HG02938 (cell line): Measurements from ENCODE around the gene KIF14.

Experiments
- ATAC-seq: cut with Tn5 transposase; IDR thresholded peaks from one replicate; pipeline ENCODE4 v1.9.1; 2021; ENCODE audit warnings: mild to moderate bottlenecking, moderate library complexity; ENCODE audit not compliant: unreplicated experiment

Gene KIF14

GRCh38 chr1:200620273-200621131, at the start of gene KIF14:
Gene KIF14, minus strand, starts transcription at chr1:200620751. Its CDS starts 2,028 bp downstream, at chr1:200618723.
- ATAC-seq = peak; percentile 86

- peak; percentile 86 for ATAC-seq
Measured at GRCh38 chr1:200669314-200670241, 49.0 kb upstream of the KIF14 start, which contains the start of gene DDX59. Gene DDX59, minus strand, starts transcription at chr1:200669907. Its CDS starts 3,167 bp downstream, at chr1:200666740.

- ATAC-seq = no peak
Measured at GRCh38 chr1:200668514-200669313, 48.2 kb upstream of the KIF14 start.

- ATAC-seq = no peak
Measured at GRCh38 chr1:200666309-200666708, 45.8 kb upstream of the KIF14 start.

GRCh38 chr1:200665861-200666260, 45.3 kb upstream of the KIF14 start:
- no peak for ATAC-seq

GRCh38 chr1:200660719-200661118, 40.2 kb upstream of the KIF14 start:
- ATAC-seq = no peak

GRCh38 chr1:200659269-200659668, 38.7 kb upstream of the KIF14 start:
- ATAC-seq = no peak

- ATAC-seq = no peak
Measured at GRCh38 chr1:200658037-200658818, 37.7 kb upstream of the KIF14 start.

GRCh38 chr1:200654660-200655059, 34.1 kb upstream of the KIF14 start:
- peak; percentile 98 for ATAC-seq

- no peak for ATAC-seq
Measured at GRCh38 chr1:200653022-200653462, 32.5 kb upstream of the KIF14 start.

- no peak for ATAC-seq
Measured at GRCh38 chr1:200652378-200652777, 31.8 kb upstream of the KIF14 start.

GRCh38 chr1:200646515-200646914, 26.0 kb upstream of the KIF14 start:
- no peak for ATAC-seq

- no peak for ATAC-seq
Measured at GRCh38 chr1:200644021-200644420, 23.5 kb upstream of the KIF14 start.

- no peak for ATAC-seq
Measured at GRCh38 chr1:200642481-200642880, 21.9 kb upstream of the KIF14 start.

- no peak for ATAC-seq
Measured at GRCh38 chr1:200640963-200641401, 20.4 kb upstream of the KIF14 start.

GRCh38 chr1:200640373-200640962, 19.9 kb upstream of the KIF14 start:
- no peak for ATAC-seq

GRCh38 chr1:200638073-200638472, 17.5 kb upstream of the KIF14 start:
- ATAC-seq = no peak

- no peak for ATAC-seq
Measured at GRCh38 chr1:200636681-200637080, 16.1 kb upstream of the KIF14 start.
